Thyroid gland (tissue), 4 donors: ENCODE data around the gene ADGRB3. TPM values are rescaled to one million over a fixed set of nuclear protein-coding genes. Genes with fewer than 3 reads are reported as not detected.

ENCODE experiments used
- DNase-seq, 2 donors: peaks; one replicate each; pipeline ENCODE4 v3.0.0-alpha.2; 2019
- H3K27ac ChIP-seq, 3 donors: fragments of 200-600 bp; sonication (generic); 1 replicate in 2 of 3; 2 replicates in 1 of 3; pipeline ENCODE4 v1.5.1; 2016 to 2019; ENCODE audit warnings: mild to moderate bottlenecking in 1 of 3, moderate library complexity in 1 of 3
- H3K27me3 ChIP-seq: fragments of 200-600 bp; sonication (generic); one replicate; pipeline ENCODE4 v1.5.1; 2019
- H3K36me3 ChIP-seq, 2 donors: fragments of 200-600 bp; sonication (generic); one replicate each; pipeline ENCODE4 v1.5.1; 2016 to 2019
- H3K4me1 ChIP-seq, 2 donors: fragments of 200-600 bp; sonication (generic); one replicate each; pipeline ENCODE4 v1.5.1; 2017 to 2019
- H3K4me3 ChIP-seq, 3 donors: fragments of 200-600 bp; sonication (generic); replicated peaks in 1 of 3; 1 replicate in 2 of 3; 2 replicates in 1 of 3; pipeline ENCODE4 v1.5.1; 2016; ENCODE audit warnings: mild to moderate bottlenecking in 1 of 3
- H3K9me3 ChIP-seq: fragments of 200-600 bp; sonication (generic); one replicate; pipeline ENCODE4 v1.5.1; 2017
- CTCF ChIP-seq, 6 experiments: fragments of 200-600 bp in 3 of 6; fragments of 450-650 bp in 3 of 6; sonication (generic) in 3 of 6; IDR thresholded peaks; one replicate each; pipeline ENCODE4 v1.5.1; 2016 to 2019; ENCODE audit warnings: antibody characterized with exemption in 6 of 6, mild to moderate bottlenecking in 2 of 6, inconsistent platforms in 1 of 6, moderate library complexity in 1 of 6
- POLR2A ChIP-seq, 2 donors: fragments of 450-650 bp; IDR thresholded peaks; one replicate each; pipeline ENCODE4 v1.6.1; 2017; ENCODE audit warnings: antibody characterized with exemption in 2 of 2, mild to moderate bottlenecking in 2 of 2, moderate library complexity in 1 of 2
- WGBS, 2 donors: methylation state at CpG; one replicate each; pipeline ENCODE4 v1.1.5; 2017; 5-methylcytosine and 5-hydroxymethylcytosine counted together
- intact Hi-C: fragments of 100-400 bp; cut with DNase I; formaldehyde crosslinking; loops from one replicate; pipeline ENCODE4 v1.15.1; 2023
- total RNA-seq, 4 donors: library from RNA; depleted of rRNA; stranded (reverse); fragments of >200 nt; gene quantifications; one replicate each; pipeline ENCODE4 v1.2.3, GENCODE V29; 2016

ADGRB3 gene
- total RNA-seq, 4 donors from 2014 or later: 0.45 to 3.0 (median 1.4) TPM

GRCh38 chr6:69368613-69369012 is 733.5 kb downstream of the ADGRB3 start:
- no peaks in the 10 kb centered on the region for H3K4me1 ChIP-seq
- intact Hi-C loops: no loop called here
- no peaks in the 10 kb centered on the region for H3K9me3 ChIP-seq
- TF ChIP-seq CTCF (IDR thresholded peaks at IDR 0.05) (no peak), POLR2A (IDR thresholded peaks at IDR 0.05) (no peak)
- no peak overlapping the region for H3K4me3 ChIP-seq
- H3K27ac ChIP-seq: no peak overlapping the region
- H3K36me3 ChIP-seq: no peaks in the 10 kb centered on the region
- H3K27me3 ChIP-seq: no peaks in the 10 kb centered on the region
- 87% methylated on average over 1 of the region's 1 CpG for WGBS, 2 donors
- DNase-seq: no peak

GRCh38 chr6:69370763-69371162 is 735.7 kb downstream of the ADGRB3 start:
- H3K27me3 ChIP-seq: no peaks in the 10 kb centered on the region
- intact Hi-C loops: no loop called here
- no peaks in the 10 kb centered on the region for H3K9me3 ChIP-seq
- no peaks in the 10 kb centered on the region for H3K4me1 ChIP-seq
- no peaks in the 10 kb centered on the region for H3K36me3 ChIP-seq
- no peak overlapping the region for H3K27ac ChIP-seq
- WGBS, 2 donors: 60 to 63% methylated on average over 3 of the region's 3 CpGs
- TF ChIP-seq CTCF (IDR thresholded peaks at IDR 0.05) (no peak), POLR2A (IDR thresholded peaks at IDR 0.05) (no peak)
- no peak for DNase-seq
- no peak overlapping the region for H3K4me3 ChIP-seq

- intact Hi-C loops: no loop called here
- Histone ChIP-seq H3K27me3 (no peaks in the 10 kb centered on the region), H3K36me3 (no peaks in the 10 kb centered on the region), H3K4me3 (no peak overlapping the region), H3K4me1 (no peaks in the 10 kb centered on the region), H3K9me3 (no peaks in the 10 kb centered on the region), H3K27ac (no peak overlapping the region)
- 83 to 85% methylated on average over 1 of the region's 1 CpG for WGBS, 2 donors
- no peak for DNase-seq
- TF ChIP-seq POLR2A (IDR thresholded peaks at IDR 0.05) (no peak), CTCF (IDR thresholded peaks at IDR 0.05) (no peak)
Measured at GRCh38 chr6:69378326-69378725, 743.2 kb downstream of the ADGRB3 start.

- DNase-seq: no peak
- TF ChIP-seq POLR2A (IDR thresholded peaks at IDR 0.05): no peak
- TF ChIP-seq CTCF (IDR thresholded peaks at IDR 0.05): no peak
- H3K9me3 ChIP-seq: no peaks in the 10 kb centered on the region
- H3K4me3 ChIP-seq: no peak overlapping the region
- WGBS, 2 donors: 80 to 92% methylated on average over 3 of the region's 3 CpGs
- intact Hi-C loops: no loop called here
- H3K4me1 ChIP-seq: no peaks in the 10 kb centered on the region
- no peaks in the 10 kb centered on the region for H3K27me3 ChIP-seq
- H3K36me3 ChIP-seq: no peaks in the 10 kb centered on the region
- no peak overlapping the region for H3K27ac ChIP-seq
Measured at GRCh38 chr6:69379518-69379917, 744.4 kb downstream of the ADGRB3 start.

- H3K9me3 ChIP-seq: no peaks in the 10 kb centered on the region
- 87 to 88% methylated on average over 3 of the region's 3 CpGs for WGBS, 2 donors
- H3K36me3 ChIP-seq: no peaks in the 10 kb centered on the region
- no peaks in the 10 kb centered on the region for H3K4me1 ChIP-seq
- no peak for DNase-seq
- TF ChIP-seq CTCF (IDR thresholded peaks at IDR 0.05): no peak
- no peak for TF ChIP-seq POLR2A (IDR thresholded peaks at IDR 0.05)
- no peaks in the 10 kb centered on the region for H3K27me3 ChIP-seq
- no peak overlapping the region for H3K27ac ChIP-seq
- no peak overlapping the region for H3K4me3 ChIP-seq
- intact Hi-C loops: no loop called here
Measured at GRCh38 chr6:69383627-69384026, 748.5 kb downstream of the ADGRB3 start.
